HepG2 (cell line): ENCODE data around the gene TMEM187. TPM values are rescaled to one million over a fixed set of nuclear protein-coding genes. Genes with fewer than 3 reads are reported as not detected.

Experiments used
- CHD4 ChIP-seq: fragments of 200-600 bp; sonication (generic); IDR thresholded peaks from 2 replicates; pipeline ENCODE4 v1.7.0; 2017; ENCODE audit warnings: mild to moderate bottlenecking, low read length, borderline replicate concordance
- DPF2 ChIP-seq: sonication (generic); formaldehyde crosslinking; IDR thresholded peaks from 2 replicates; pipeline ENCODE4 v1.4.0; 2020; ENCODE audit warnings: mild to moderate bottlenecking, low read depth, missing genetic modification reagents, borderline replicate concordance
- HNRNPK ChIP-seq: fragments of 200-400 bp; formaldehyde crosslinking; IDR thresholded peaks from 2 replicates; pipeline ENCODE4 v1.6.1; 2018; ENCODE audit warnings: low read length, low read depth, moderate library complexity, mild to moderate bottlenecking; ENCODE audit not compliant: poor library complexity, severe bottlenecking
- SNAI1 ChIP-seq: sonication (generic); formaldehyde crosslinking; IDR thresholded peaks from 2 replicates; pipeline ENCODE4 v1.5.0; 2020; ENCODE audit warnings: mild to moderate bottlenecking, missing genetic modification reagents, borderline replicate concordance
- TMF1 ChIP-seq: sonication (generic); formaldehyde crosslinking; IDR thresholded peaks from 2 replicates; pipeline ENCODE4 v1.8.1; 2022; ENCODE audit warnings: low read depth, missing genetic modification reagents
- ZNF101 ChIP-seq: sonication (generic); formaldehyde crosslinking; IDR thresholded peaks from 2 replicates; pipeline ENCODE4 v1.4.0; 2020; ENCODE audit warnings: mild to moderate bottlenecking, low read depth, missing genetic modification reagents, borderline replicate concordance
- ZNF205 ChIP-seq: IDR thresholded peaks from 2 replicates; pipeline ENCODE4 v1.6.1; 2018; ENCODE audit warnings: missing biosample characterization, missing genetic modification reagents
- ZNF296 ChIP-seq: sonication (generic); formaldehyde crosslinking; conservative IDR thresholded peaks from 2 replicates; pipeline ENCODE4 v1.5.0; 2020; ENCODE audit warnings: mild to moderate bottlenecking, missing genetic modification reagents
- ZNF329 ChIP-seq: sonication (generic); formaldehyde crosslinking; IDR thresholded peaks from 2 replicates; pipeline ENCODE4 v1.9.0; 2021; ENCODE audit warnings: low read depth, mild to moderate bottlenecking, missing genetic modification reagents
- ZNF878 ChIP-seq: sonication (generic); formaldehyde crosslinking; IDR thresholded peaks from 2 replicates; pipeline ENCODE4 v1.8.1; 2023; ENCODE audit warnings: mild to moderate bottlenecking, missing genetic modification reagents, moderate library complexity
- polyA plus RNA-seq, 8 experiments: library from polyadenylated mRNA; depleted of rRNA in 3 of 8; stranded (reverse) in 7 of 8; unstranded in 1 of 8; fragments of >200 nt; fragmentation: Illumina TruSeq in 4 of 8; extraction: Trizol in 4 of 8; gene quantifications; 2 replicates each; pipeline versions ENCODE4 v1.2.1 to v1.2.3, GENCODE V29; 2011 to 2016; ENCODE audit warnings: low read depth in 4 of 8, missing spikeins in 1 of 8, mixed read lengths in 1 of 8; ENCODE audit not compliant: insufficient read depth in 1 of 8
- total RNA-seq, 5 experiments: library from RNA; depleted of rRNA; stranded (reverse); fragments of >200 nt; fragmentation: Illumina TruSeq; extraction: Trizol; gene quantifications; 2 replicates each; pipeline ENCODE4 v1.2.3, GENCODE V29; 2016; ENCODE audit warnings: low read depth in 1 of 5
- TF ChIP-seq, protein P1 (sequence below): sonication (generic); formaldehyde crosslinking; conservative IDR thresholded peaks from 2 replicates; pipeline ENCODE4 v1.4.0; 2020; ENCODE audit warnings: mild to moderate bottlenecking, missing genetic modification reagents, moderate library complexity
- TF ChIP-seq, protein P2 (sequence below): IDR thresholded peaks from 2 replicates; pipeline ENCODE4 v1.6.1; 2016
- TF ChIP-seq, protein P3 (sequence below): sonication (generic); formaldehyde crosslinking; IDR thresholded peaks from 2 replicates; pipeline ENCODE4 v1.4.0; 2020; ENCODE audit warnings: missing genetic modification reagents, mild to moderate bottlenecking, borderline replicate concordance

The TMEM187 gene
- total and polyA plus RNA-seq, 2 of the 13 experiments (the other 11 are each of a cell fraction or from before 2014, with no cell fraction given), result 2.2 to 6.2 TPM

DNA sequence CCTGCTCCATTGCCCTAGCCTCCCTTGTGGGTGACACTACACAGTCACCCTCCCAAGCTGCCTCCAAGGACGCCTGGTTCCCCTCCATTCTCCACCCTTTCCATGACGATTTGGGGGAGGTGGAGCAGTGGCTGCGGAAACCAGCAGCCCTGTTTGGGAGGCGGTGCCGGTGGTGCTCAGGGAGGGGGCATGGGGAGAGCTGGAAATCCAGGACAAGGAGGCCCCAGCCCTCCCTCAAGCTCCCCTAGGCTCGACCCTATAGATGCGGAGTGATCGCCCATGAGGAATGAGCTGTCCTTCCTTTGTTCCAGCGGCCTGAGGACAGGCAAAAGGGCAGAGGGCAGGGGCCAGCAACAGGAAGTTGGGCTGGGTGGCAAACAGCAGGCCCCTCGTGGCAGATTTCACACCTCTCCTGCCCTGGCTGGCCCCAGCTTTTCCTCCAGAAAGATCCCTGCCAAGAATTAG lies 24.5 kb upstream of the TMEM187 start (continued):
- TF ChIP-seq SNAI1 (CRISPR knock-in tag) (no peak), ZNF329 (CRISPR knock-in tag) (no peak), HNRNPK (no peak), ZNF205 (CRISPR knock-in tag) (no peak), ZNF878 (CRISPR knock-in tag) (0 out of 2 replicates have a peak, but pooled peaks have one; percentile 44), ZNF296 (no peak), DPF2 (no peak), ZNF101 (no peak), CHD4 (no peak), TMF1 (CRISPR knock-in tag) (no peak)
- TF ChIP-seq, protein P1, sequence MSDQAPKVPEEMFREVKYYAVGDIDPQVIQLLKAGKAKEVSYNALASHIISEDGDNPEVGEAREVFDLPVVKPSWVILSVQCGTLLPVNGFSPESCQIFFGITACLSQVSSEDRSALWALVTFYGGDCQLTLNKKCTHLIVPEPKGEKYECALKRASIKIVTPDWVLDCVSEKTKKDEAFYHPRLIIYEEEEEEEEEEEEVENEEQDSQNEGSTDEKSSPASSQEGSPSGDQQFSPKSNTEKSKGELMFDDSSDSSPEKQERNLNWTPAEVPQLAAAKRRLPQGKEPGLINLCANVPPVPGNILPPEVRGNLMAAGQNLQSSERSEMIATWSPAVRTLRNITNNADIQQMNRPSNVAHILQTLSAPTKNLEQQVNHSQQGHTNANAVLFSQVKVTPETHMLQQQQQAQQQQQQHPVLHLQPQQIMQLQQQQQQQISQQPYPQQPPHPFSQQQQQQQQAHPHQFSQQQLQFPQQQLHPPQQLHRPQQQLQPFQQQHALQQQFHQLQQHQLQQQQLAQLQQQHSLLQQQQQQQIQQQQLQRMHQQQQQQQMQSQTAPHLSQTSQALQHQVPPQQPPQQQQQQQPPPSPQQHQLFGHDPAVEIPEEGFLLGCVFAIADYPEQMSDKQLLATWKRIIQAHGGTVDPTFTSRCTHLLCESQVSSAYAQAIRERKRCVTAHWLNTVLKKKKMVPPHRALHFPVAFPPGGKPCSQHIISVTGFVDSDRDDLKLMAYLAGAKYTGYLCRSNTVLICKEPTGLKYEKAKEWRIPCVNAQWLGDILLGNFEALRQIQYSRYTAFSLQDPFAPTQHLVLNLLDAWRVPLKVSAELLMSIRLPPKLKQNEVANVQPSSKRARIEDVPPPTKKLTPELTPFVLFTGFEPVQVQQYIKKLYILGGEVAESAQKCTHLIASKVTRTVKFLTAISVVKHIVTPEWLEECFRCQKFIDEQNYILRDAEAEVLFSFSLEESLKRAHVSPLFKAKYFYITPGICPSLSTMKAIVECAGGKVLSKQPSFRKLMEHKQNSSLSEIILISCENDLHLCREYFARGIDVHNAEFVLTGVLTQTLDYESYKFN (CRISPR knock-in tag), result peak; percentile 52; the same call in 1 of the 2 replicates
- TF ChIP-seq, protein P2, sequence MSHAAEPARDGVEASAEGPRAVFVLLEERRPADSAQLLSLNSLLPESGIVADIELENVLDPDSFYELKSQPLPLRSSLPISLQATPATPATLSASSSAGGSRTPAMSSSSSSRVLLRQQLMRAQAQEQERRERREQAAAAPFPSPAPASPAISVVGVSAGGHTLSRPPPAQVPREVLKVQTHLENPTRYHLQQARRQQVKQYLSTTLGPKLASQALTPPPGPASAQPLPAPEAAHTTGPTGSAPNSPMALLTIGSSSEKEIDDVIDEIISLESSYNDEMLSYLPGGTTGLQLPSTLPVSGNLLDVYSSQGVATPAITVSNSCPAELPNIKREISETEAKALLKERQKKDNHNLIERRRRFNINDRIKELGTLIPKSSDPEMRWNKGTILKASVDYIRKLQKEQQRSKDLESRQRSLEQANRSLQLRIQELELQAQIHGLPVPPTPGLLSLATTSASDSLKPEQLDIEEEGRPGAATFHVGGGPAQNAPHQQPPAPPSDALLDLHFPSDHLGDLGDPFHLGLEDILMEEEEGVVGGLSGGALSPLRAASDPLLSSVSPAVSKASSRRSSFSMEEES (CRISPR knock-in tag), result no peak
- TF ChIP-seq, protein P3, sequence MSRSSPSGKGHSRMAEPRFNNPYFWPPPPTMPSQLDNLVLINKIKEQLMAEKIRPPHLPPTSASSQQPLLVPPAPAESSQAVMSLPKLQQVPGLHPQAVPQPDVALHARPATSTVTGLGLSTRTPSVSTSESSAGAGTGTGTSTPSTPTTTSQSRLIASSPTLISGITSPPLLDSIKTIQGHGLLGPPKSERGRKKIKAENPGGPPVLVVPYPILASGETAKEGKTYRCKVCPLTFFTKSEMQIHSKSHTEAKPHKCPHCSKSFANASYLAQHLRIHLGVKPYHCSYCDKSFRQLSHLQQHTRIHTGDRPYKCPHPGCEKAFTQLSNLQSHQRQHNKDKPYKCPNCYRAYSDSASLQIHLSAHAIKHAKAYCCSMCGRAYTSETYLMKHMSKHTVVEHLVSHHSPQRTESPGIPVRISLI (CRISPR knock-in tag), result no peak
- TF ChIP-seq, all 625 proteins: peak for 48
